Astrocyte (in vitro differentiated cells and primary cell): ENCODE data around the gene NCK2. TPM values are rescaled to one million over a fixed set of nuclear protein-coding genes. Genes with fewer than 3 reads are reported as not detected.

Experiments used
- DNase-seq: peaks from one replicate; pipeline ENCODE4 v3.0.0-alpha.2; 2010; ENCODE audit warnings: low read depth
- FAIRE-seq: peaks from 2 replicates; lab custom pipeline; 2011; peaks lifted over from hg19 to GRCh38; lab: Jason Lieb, UNC
- H2AFZ ChIP-seq: 2 replicates; pipeline ENCODE4 v1.6.0; 2012; ENCODE audit warnings: low read depth, low read length, inconsistent platforms
- H3K27ac ChIP-seq: 2 replicates; pipeline ENCODE4 v1.5.1; 2011; ENCODE audit warnings: low read depth, low read length, inconsistent platforms
- H3K27me3 ChIP-seq: 2 replicates; pipeline ENCODE4 v1.6.0; 2011; ENCODE audit warnings: low read length, inconsistent platforms; ENCODE audit not compliant: insufficient read depth
- H3K36me3 ChIP-seq: 2 replicates; pipeline ENCODE4 v1.5.1; 2011; ENCODE audit warnings: low read length, inconsistent platforms; ENCODE audit not compliant: insufficient read depth
- H3K4me1 ChIP-seq: 2 replicates; pipeline ENCODE4 v1.5.1; 2011; ENCODE audit warnings: low read length, inconsistent platforms; ENCODE audit not compliant: insufficient read depth
- H3K4me2 ChIP-seq: 2 replicates; pipeline ENCODE4 v1.6.0; 2012; ENCODE audit warnings: low read length, inconsistent platforms
- H3K4me3 ChIP-seq: 2 replicates; pipeline ENCODE4 v1.5.1; 2011; ENCODE audit warnings: low read depth, mild to moderate bottlenecking, low read length, inconsistent platforms; ENCODE audit not compliant: insufficient read depth
- H3K79me2 ChIP-seq: 2 replicates; pipeline ENCODE4 v1.6.0; 2012; ENCODE audit warnings: mild to moderate bottlenecking, low read length, inconsistent platforms; ENCODE audit not compliant: insufficient read depth
- H3K9ac ChIP-seq: 2 replicates; pipeline ENCODE4 v1.6.0; 2012; ENCODE audit warnings: mild to moderate bottlenecking, low read length, inconsistent platforms
- H3K9me3 ChIP-seq: 2 replicates; pipeline ENCODE4 v1.5.1; 2012; ENCODE audit warnings: low read depth, mild to moderate bottlenecking, low read length, inconsistent platforms; ENCODE audit not compliant: insufficient read depth
- H4K20me1 ChIP-seq: 2 replicates; pipeline ENCODE4 v1.6.0; 2012; ENCODE audit warnings: low read length, inconsistent platforms; ENCODE audit not compliant: insufficient read depth
- H3K27ac Mint-ChIP-seq: one replicate; pipeline ENCODE4 v1.8.0; 2021; ENCODE audit warnings: mild to moderate bottlenecking, mixed read lengths; ENCODE audit not compliant: unreplicated experiment
- H3K27me3 Mint-ChIP-seq: one replicate; pipeline ENCODE4 v1.8.0; 2021; ENCODE audit warnings: low read depth, mixed read lengths; ENCODE audit not compliant: unreplicated experiment
- H3K36me3 Mint-ChIP-seq: one replicate; pipeline ENCODE4 v1.8.0; 2021; ENCODE audit warnings: low read depth, mixed read lengths; ENCODE audit not compliant: unreplicated experiment
- H3K4me1 Mint-ChIP-seq: one replicate; pipeline ENCODE4 v1.8.0; 2021; ENCODE audit warnings: low read depth, mixed read lengths; ENCODE audit not compliant: unreplicated experiment
- H3K4me3 Mint-ChIP-seq: one replicate; pipeline ENCODE4 v1.8.0; 2021; ENCODE audit warnings: mild to moderate bottlenecking, moderate library complexity, mixed read lengths; ENCODE audit not compliant: unreplicated experiment
- H3K9me3 Mint-ChIP-seq: one replicate; pipeline ENCODE4 v1.8.0; 2021; ENCODE audit warnings: mild to moderate bottlenecking, mixed read lengths; ENCODE audit not compliant: unreplicated experiment
- CTCF ChIP-seq: IDR thresholded peaks from 2 replicates; pipeline ENCODE4 v1.5.1; 2011; ENCODE audit warnings: low read depth, mild to moderate bottlenecking, inconsistent platforms, low read length, moderate library complexity; ENCODE audit not compliant: insufficient read depth
- EZH2 ChIP-seq: IDR thresholded peaks from 2 replicates; pipeline ENCODE4 v1.6.1; 2012; ENCODE audit warnings: mild to moderate bottlenecking, low read length, inconsistent platforms; ENCODE audit not compliant: insufficient read depth
- total RNA-seq: library from RNA; stranded (reverse); gene quantifications from 2 replicates; pipeline ENCODE4 v1.2.1, GENCODE V29; 2021

NCK2 gene
- total RNA-seq, 1 donor from 2014 or later: 61.6 TPM

- peaks cover 4% of the 10 kb centered on the region for H3K36me3 Mint-ChIP-seq
- peaks cover 12% of the 10 kb centered on the region for H3K4me1 ChIP-seq
- no peak for FAIRE-seq
- H3K9me3 Mint-ChIP-seq: no peaks in the 10 kb centered on the region
- H3K36me3 ChIP-seq: no peaks in the 10 kb centered on the region
- no peak overlapping the region for H3K27ac Mint-ChIP-seq
- no peak for DNase-seq
- TF ChIP-seq CTCF: no peak
- TF ChIP-seq EZH2: no peak
- no peak overlapping the region for H2AFZ ChIP-seq
- H3K4me3 Mint-ChIP-seq: no peak overlapping the region
- H3K9me3 ChIP-seq: no peaks in the 10 kb centered on the region
- H3K27me3 ChIP-seq: no peaks in the 10 kb centered on the region
- H3K4me3 ChIP-seq: no peak overlapping the region
- peaks cover 89% of the 10 kb centered on the region for H4K20me1 ChIP-seq
- H3K4me1 Mint-ChIP-seq: peaks cover 42% of the 10 kb centered on the region
- no peak overlapping the region for H3K27ac ChIP-seq
- H3K4me2 ChIP-seq: peak overlapping the region; percentile 20
- peaks cover 97% of the 10 kb centered on the region for H3K79me2 ChIP-seq
- no peak overlapping the region for H3K9ac ChIP-seq
- no peaks in the 10 kb centered on the region for H3K27me3 Mint-ChIP-seq
Observed at GRCh38 chr2:105796131-105796638, 51.5 kb downstream of the NCK2 start.

GRCh38 chr2:105796791-105797190 lies 52.1 kb downstream of the NCK2 start:
- Histone ChIP-seq H3K9me3 (no peaks in the 10 kb centered on the region), H2AFZ (no peak overlapping the region), H3K27ac (no peak overlapping the region), H3K4me1 (peaks cover 12% of the 10 kb centered on the region), H3K79me2 (peaks cover 97% of the 10 kb centered on the region), H3K36me3 (no peaks in the 10 kb centered on the region), H4K20me1 (peaks cover 89% of the 10 kb centered on the region), H3K9ac (no peak overlapping the region), H3K4me2 (no peak overlapping the region), H3K4me3 (no peak overlapping the region), H3K27me3 (no peaks in the 10 kb centered on the region)
- TF ChIP-seq EZH2 (no peak), CTCF (no peak)
- peaks cover 40% of the 10 kb centered on the region for H3K4me1 Mint-ChIP-seq
- peaks cover under 1% of the 10 kb centered on the region for H3K36me3 Mint-ChIP-seq
- no peak overlapping the region for H3K4me3 Mint-ChIP-seq
- peaks cover 1% of the 10 kb centered on the region for H3K9me3 Mint-ChIP-seq
- no peak overlapping the region for H3K27ac Mint-ChIP-seq
- FAIRE-seq (no peak), DNase-seq (no peak)
- no peaks in the 10 kb centered on the region for H3K27me3 Mint-ChIP-seq

GRCh38 chr2:105797298-105797819 lies 52.6 kb downstream of the NCK2 start:
- Histone ChIP-seq H3K79me2 (peaks cover 97% of the 10 kb centered on the region), H3K4me2 (no peak overlapping the region), H3K9me3 (no peaks in the 10 kb centered on the region), H3K4me1 (peaks cover 12% of the 10 kb centered on the region), H3K27ac (no peak overlapping the region), H3K36me3 (no peaks in the 10 kb centered on the region), H3K9ac (no peak overlapping the region), H3K4me3 (no peak overlapping the region), H2AFZ (no peak overlapping the region), H4K20me1 (peaks cover 89% of the 10 kb centered on the region), H3K27me3 (no peaks in the 10 kb centered on the region)
- DNase-seq (no peak), FAIRE-seq (no peak)
- peaks cover 2% of the 10 kb centered on the region for H3K9me3 Mint-ChIP-seq
- peaks cover 42% of the 10 kb centered on the region for H3K4me1 Mint-ChIP-seq
- no peak overlapping the region for H3K27ac Mint-ChIP-seq
- H3K4me3 Mint-ChIP-seq: peak overlapping the region; percentile 47
- TF ChIP-seq CTCF (no peak), EZH2 (no peak)
- H3K27me3 Mint-ChIP-seq: no peaks in the 10 kb centered on the region
- H3K36me3 Mint-ChIP-seq: peaks cover 4% of the 10 kb centered on the region
